HepG2 (cell line): Measurements from ENCODE around the gene CDK2. TPM values are rescaled to one million over a fixed set of nuclear protein-coding genes. Genes with fewer than 3 reads are reported as not detected.

Experiments
- CHD2 ChIP-seq: IDR thresholded peaks from 2 replicates; pipeline ENCODE4 v1.6.1; 2011; ENCODE audit warnings: low read depth, low read length, improper control_type of control experiment
- FOXA3 ChIP-seq: IDR thresholded peaks from 2 replicates; pipeline ENCODE4 v1.6.1; 2016; ENCODE audit warnings: missing genetic modification reagents, missing compliant biosample characterization
- HDAC1 ChIP-seq: sonication (generic); formaldehyde crosslinking; IDR thresholded peaks from 2 replicates; pipeline ENCODE4 v1.5.1; 2020; ENCODE audit warnings: mild to moderate bottlenecking, missing genetic modification reagents
- HNF4A ChIP-seq: sonication (generic); formaldehyde crosslinking; IDR thresholded peaks from 2 replicates; pipeline ENCODE4 v1.4.0; 2020; ENCODE audit warnings: missing genetic modification reagents
- ISX ChIP-seq: sonication (generic); formaldehyde crosslinking; conservative IDR thresholded peaks from 2 replicates; pipeline ENCODE4 v1.5.0; 2020; ENCODE audit warnings: missing genetic modification reagents
- KMT2B ChIP-seq: IDR thresholded peaks from 2 replicates; pipeline ENCODE4 v1.6.1; 2016; ENCODE audit warnings: missing genetic modification reagents, missing compliant biosample characterization
- MAFF ChIP-seq: IDR thresholded peaks from 2 replicates; pipeline ENCODE4 v1.6.1; 2011; ENCODE audit warnings: low read depth, low read length, improper control_type of control experiment
- MATR3 ChIP-seq: sonication (generic); formaldehyde crosslinking; IDR thresholded peaks from 2 replicates; pipeline ENCODE4 v1.4.0; 2020; ENCODE audit warnings: missing genetic modification reagents
- NFE2 ChIP-seq: sonication (generic); formaldehyde crosslinking; IDR thresholded peaks from 2 replicates; pipeline ENCODE4 v1.4.0; 2020; ENCODE audit warnings: missing genetic modification reagents
- NFE2L2 ChIP-seq: fragments of 150-350 bp; IDR thresholded peaks from 2 replicates; pipeline ENCODE4 v1.6.1; 2014; ENCODE audit warnings: low read length
- SIX4 ChIP-seq: sonication (generic); formaldehyde crosslinking; IDR thresholded peaks from 2 replicates; pipeline ENCODE4 v1.4.0; 2020; ENCODE audit warnings: missing genetic modification reagents
- SOX13 ChIP-seq, 3 experiments: fragments of 450-650 bp in 1 of 3; sonication (generic) in 1 of 3; formaldehyde crosslinking in 1 of 3; IDR thresholded peaks in 2 of 3; conservative IDR thresholded peaks in 1 of 3; 2 replicates each; pipeline versions ENCODE4 v1.5.0 to v1.6.1; 2016 to 2020; ENCODE audit warnings: antibody characterized with exemption in 1 of 3, mild to moderate bottlenecking in 1 of 3, missing compliant biosample characterization in 1 of 3, missing genetic modification reagents in 1 of 3, moderate library complexity in 1 of 3
- SOX6 ChIP-seq, 2 experiments: fragments of 450-650 bp in 1 of 2; sonication (generic) in 1 of 2; formaldehyde crosslinking in 1 of 2; IDR thresholded peaks; 2 replicates each; pipeline versions ENCODE4 v1.4.0 to v1.6.1; 2017 to 2020; ENCODE audit warnings: antibody characterized with exemption in 1 of 2, mild to moderate bottlenecking in 1 of 2, missing genetic modification reagents in 1 of 2
- SPEN ChIP-seq: sonication (generic); formaldehyde crosslinking; IDR thresholded peaks from 2 replicates; pipeline ENCODE4 v1.5.1; 2020; ENCODE audit warnings: low read depth, mild to moderate bottlenecking, missing genetic modification reagents
- ZNF121 ChIP-seq: sonication (generic); formaldehyde crosslinking; IDR thresholded peaks from 2 replicates; pipeline ENCODE4 v1.5.0; 2020; ENCODE audit warnings: mild to moderate bottlenecking, missing genetic modification reagents
- ZNF143 ChIP-seq: sonication (generic); formaldehyde crosslinking; IDR thresholded peaks from 2 replicates; pipeline ENCODE4 v1.4.0; 2020; ENCODE audit warnings: missing genetic modification reagents
- ZNF20 ChIP-seq: sonication (generic); formaldehyde crosslinking; IDR thresholded peaks from 2 replicates; pipeline ENCODE4 v1.4.0; 2020; ENCODE audit warnings: mild to moderate bottlenecking, moderate library complexity, missing genetic modification reagents
- ZNF557 ChIP-seq: sonication (generic); formaldehyde crosslinking; IDR thresholded peaks from 2 replicates; pipeline ENCODE4 v1.4.0; 2020; ENCODE audit warnings: missing genetic modification reagents
- ZNF589 ChIP-seq: sonication (generic); formaldehyde crosslinking; conservative IDR thresholded peaks from 2 replicates; pipeline ENCODE4 v1.8.0; 2022; ENCODE audit warnings: mild to moderate bottlenecking, moderate library complexity, missing genetic modification reagents
- ZNF891 ChIP-seq: sonication (generic); formaldehyde crosslinking; IDR thresholded peaks from 2 replicates; pipeline ENCODE4 v1.5.0; 2020; ENCODE audit warnings: mild to moderate bottlenecking, missing genetic modification reagents
- polyA plus RNA-seq, 8 experiments: library from polyadenylated mRNA; depleted of rRNA in 3 of 8; stranded (reverse) in 7 of 8; unstranded in 1 of 8; fragments of >200 nt; fragmentation: Illumina TruSeq in 4 of 8; extraction: Trizol in 4 of 8; gene quantifications; 2 replicates each; pipeline versions ENCODE4 v1.2.1 to v1.2.3, GENCODE V29; 2011 to 2016; ENCODE audit warnings: low read depth in 4 of 8, missing spikeins in 1 of 8, mixed read lengths in 1 of 8; ENCODE audit not compliant: insufficient read depth in 1 of 8
- total RNA-seq, 5 experiments: library from RNA; depleted of rRNA; stranded (reverse); fragments of >200 nt; fragmentation: Illumina TruSeq; extraction: Trizol; gene quantifications; 2 replicates each; pipeline ENCODE4 v1.2.3, GENCODE V29; 2016; ENCODE audit warnings: low read depth in 1 of 5
- TF ChIP-seq, protein P1 (sequence below): sonication (generic); formaldehyde crosslinking; IDR thresholded peaks from 2 replicates; pipeline ENCODE4 v1.8.1; 2023; ENCODE audit warnings: mild to moderate bottlenecking, missing genetic modification reagents
- TF ChIP-seq, protein P2 (sequence below): sonication (generic); formaldehyde crosslinking; conservative IDR thresholded peaks from 2 replicates; pipeline ENCODE4 v1.4.0; 2020; ENCODE audit warnings: missing genetic modification reagents
- TF ChIP-seq, protein P3 (sequence below): sonication (generic); formaldehyde crosslinking; IDR thresholded peaks from 2 replicates; pipeline ENCODE4 v1.5.0; 2020; ENCODE audit warnings: missing genetic modification reagents
- TF ChIP-seq, protein P4 (sequence below): sonication (generic); formaldehyde crosslinking; IDR thresholded peaks from 2 replicates; pipeline ENCODE4 v1.8.1; 2023; ENCODE audit warnings: missing genetic modification reagents, inconsistent platforms, borderline replicate concordance

CDK2 gene
- total and polyA plus RNA-seq, 2 of the 13 experiments (the other 11 are each of a cell fraction or from before 2014, with no cell fraction given) = 47.5 to 52.6 TPM

DNA sequence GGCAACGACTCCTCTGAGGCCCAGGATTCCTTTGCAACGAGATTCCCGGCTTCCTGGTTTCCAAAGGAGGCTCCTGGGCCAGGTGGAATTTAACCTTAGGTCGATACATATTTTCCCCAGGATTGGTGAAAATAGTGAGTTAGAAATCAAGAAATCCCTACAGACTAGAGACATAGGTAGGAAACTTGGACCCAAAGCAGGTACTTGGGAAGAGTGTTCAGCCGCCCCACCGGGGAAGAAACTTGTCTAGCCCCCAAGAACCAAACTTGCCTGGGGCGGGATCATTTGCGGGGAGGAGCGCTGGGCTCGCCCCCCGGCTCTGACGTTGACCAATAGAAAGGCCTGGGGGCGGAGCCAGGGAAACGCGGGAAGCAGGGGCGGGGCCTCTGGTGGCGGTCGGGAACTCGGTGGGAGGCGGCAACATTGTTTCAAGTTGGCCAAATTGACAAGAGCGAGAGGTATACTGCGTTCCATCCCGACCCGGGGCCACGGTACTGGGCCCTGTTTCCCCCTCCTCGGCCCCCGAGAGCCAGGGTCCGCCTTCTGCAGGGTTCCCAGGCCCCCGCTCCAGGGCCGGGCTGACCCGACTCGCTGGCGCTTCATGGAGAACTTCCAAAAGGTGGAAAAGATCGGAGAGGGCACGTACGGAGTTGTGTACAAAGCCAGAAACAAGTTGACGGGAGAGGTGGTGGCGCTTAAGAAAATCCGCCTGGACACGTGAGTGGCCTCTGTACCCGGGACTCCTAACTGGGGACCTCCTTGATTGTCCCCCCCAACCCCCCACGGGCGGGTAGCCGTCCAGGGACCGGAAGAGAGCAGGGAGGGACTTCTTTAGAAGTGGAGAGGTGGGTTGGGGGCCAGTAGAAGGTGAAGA, at the start of gene CDK2 (continued):
- TF ChIP-seq, protein P1, sequence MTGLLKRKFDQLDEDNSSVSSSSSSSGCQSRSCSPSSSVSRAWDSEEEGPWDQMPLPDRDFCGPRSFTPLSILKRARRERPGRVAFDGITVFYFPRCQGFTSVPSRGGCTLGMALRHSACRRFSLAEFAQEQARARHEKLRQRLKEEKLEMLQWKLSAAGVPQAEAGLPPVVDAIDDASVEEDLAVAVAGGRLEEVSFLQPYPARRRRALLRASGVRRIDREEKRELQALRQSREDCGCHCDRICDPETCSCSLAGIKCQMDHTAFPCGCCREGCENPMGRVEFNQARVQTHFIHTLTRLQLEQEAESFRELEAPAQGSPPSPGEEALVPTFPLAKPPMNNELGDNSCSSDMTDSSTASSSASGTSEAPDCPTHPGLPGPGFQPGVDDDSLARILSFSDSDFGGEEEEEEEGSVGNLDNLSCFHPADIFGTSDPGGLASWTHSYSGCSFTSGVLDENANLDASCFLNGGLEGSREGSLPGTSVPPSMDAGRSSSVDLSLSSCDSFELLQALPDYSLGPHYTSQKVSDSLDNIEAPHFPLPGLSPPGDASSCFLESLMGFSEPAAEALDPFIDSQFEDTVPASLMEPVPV (CRISPR knock-in tag) = no peak
- TF ChIP-seq CHD2 (no peak), MATR3 (CRISPR knock-in tag) (no peak), SOX6 (IDR thresholded peaks at IDR 0.05) (no peak), SOX6 (CRISPR knock-in tag; IDR thresholded peaks at IDR 0.05) (peak; percentile 33; the same call in 1 of the 2 replicates), ZNF589 (CRISPR knock-in tag) (no peak), ZNF20 (CRISPR knock-in tag) (no peak), SPEN (CRISPR knock-in tag) (no peak), HNF4A (CRISPR knock-in tag) (no peak), SIX4 (CRISPR knock-in tag) (no peak), ISX (CRISPR knock-in tag) (no peak), ZNF557 (CRISPR knock-in tag) (no peak), NFE2L2 (no peak), HDAC1 (peak; percentile 57), FOXA3 (CRISPR knock-in tag) (no peak), SOX13 (IDR thresholded peaks at IDR 0.05) (no peak), SOX13 (CRISPR knock-in tag; conservative IDR thresholded peaks at IDR 0.05 in 1 of 2, IDR thresholded peaks at IDR 0.05 in 1 of 2) (no peak), NFE2 (CRISPR knock-in tag) (no peak), ZNF143 (CRISPR knock-in tag) (0 out of 2 replicates have a peak, but pooled peaks have one; percentile 12), ZNF891 (CRISPR knock-in tag) (no peak), KMT2B (peak; percentile 52), MAFF (no peak), ZNF121 (CRISPR knock-in tag) (no peak)
- TF ChIP-seq, protein P2, sequence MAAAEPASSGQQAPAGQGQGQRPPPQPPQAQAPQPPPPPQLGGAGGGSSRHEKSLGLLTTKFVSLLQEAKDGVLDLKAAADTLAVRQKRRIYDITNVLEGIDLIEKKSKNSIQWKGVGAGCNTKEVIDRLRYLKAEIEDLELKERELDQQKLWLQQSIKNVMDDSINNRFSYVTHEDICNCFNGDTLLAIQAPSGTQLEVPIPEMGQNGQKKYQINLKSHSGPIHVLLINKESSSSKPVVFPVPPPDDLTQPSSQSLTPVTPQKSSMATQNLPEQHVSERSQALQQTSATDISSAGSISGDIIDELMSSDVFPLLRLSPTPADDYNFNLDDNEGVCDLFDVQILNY (CRISPR knock-in tag) = 0 out of 2 replicates have a peak, but pooled peaks have one; percentile 17
- TF ChIP-seq, protein P3, sequence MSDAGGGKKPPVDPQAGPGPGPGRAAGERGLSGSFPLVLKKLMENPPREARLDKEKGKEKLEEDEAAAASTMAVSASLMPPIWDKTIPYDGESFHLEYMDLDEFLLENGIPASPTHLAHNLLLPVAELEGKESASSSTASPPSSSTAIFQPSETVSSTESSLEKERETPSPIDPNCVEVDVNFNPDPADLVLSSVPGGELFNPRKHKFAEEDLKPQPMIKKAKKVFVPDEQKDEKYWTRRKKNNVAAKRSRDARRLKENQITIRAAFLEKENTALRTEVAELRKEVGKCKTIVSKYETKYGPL (CRISPR knock-in tag) = no peak
- TF ChIP-seq, protein P4, sequence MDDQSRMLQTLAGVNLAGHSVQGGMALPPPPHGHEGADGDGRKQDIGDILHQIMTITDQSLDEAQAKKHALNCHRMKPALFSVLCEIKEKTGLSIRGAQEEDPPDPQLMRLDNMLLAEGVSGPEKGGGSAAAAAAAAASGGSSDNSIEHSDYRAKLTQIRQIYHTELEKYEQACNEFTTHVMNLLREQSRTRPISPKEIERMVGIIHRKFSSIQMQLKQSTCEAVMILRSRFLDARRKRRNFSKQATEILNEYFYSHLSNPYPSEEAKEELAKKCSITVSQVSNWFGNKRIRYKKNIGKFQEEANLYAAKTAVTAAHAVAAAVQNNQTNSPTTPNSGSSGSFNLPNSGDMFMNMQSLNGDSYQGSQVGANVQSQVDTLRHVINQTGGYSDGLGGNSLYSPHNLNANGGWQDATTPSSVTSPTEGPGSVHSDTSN (CRISPR knock-in tag) = no peak
